DOHH2 (cell line): Measurements from ENCODE around the gene EN2.

Experiments
- EZH2phosphoT487 ChIP-seq: fragments of 200-600 bp; sonication (generic); IDR thresholded peaks from 2 replicates; pipeline ENCODE4 v1.6.1; 2017; ENCODE audit warnings: borderline replicate concordance, mild to moderate bottlenecking, antibody characterized with exemption, low read length, moderate library complexity, mixed read lengths
- TF ChIP-seq, protein P1 (sequence below): fragments of 200-600 bp; sonication (generic); IDR thresholded peaks from one replicate; pipeline ENCODE4 v1.5.1; 2014; ENCODE audit warnings: antibody characterized with exemption, mild to moderate bottlenecking, low read depth, low read length; ENCODE audit not compliant: poor library complexity, severe bottlenecking

DNA sequence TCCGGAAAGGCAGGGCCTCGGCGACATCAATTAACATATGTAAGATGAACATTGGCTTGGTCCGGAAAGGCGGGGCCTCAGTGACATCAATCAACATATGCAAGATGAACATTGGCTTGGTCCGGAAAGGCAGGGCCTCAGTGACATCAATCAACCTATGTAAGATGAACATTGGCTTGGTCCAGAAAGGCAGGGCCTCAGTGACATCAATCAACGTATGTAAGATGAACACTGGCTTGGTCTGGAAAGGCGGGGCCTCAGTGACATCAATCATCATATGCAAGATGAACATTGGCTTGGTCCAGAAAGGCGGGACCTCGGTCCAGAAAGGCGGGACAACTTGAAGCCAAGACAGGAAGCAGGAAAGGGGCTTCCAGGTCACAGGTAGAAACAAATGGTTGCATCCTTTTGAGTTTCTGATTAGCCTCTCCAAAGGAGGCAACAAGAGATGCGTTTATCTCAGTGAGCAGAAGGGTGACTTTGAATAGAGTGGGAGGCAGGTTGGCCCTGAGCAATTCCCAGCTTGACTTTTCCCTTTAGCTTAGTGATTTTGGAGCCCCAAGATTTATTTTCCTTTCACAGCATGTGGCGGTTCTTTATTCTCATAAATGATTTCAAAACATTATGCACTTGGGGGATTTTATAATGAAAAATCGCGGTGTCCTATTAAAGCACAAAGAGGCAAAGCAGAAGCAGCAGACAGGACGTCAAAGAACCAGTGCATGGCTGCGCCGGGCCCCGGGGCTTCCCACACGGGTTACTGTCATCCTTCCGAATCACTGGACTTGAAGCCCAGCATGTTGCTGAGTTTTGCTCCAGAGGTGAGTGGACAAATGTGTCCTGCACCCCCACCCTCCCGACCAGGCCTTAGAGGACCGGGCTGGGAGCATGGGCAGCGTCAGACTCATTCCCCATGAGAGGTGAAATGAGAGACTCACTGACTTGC is 43.1 kb upstream of the EN2 start:
- TF ChIP-seq, protein P1, sequence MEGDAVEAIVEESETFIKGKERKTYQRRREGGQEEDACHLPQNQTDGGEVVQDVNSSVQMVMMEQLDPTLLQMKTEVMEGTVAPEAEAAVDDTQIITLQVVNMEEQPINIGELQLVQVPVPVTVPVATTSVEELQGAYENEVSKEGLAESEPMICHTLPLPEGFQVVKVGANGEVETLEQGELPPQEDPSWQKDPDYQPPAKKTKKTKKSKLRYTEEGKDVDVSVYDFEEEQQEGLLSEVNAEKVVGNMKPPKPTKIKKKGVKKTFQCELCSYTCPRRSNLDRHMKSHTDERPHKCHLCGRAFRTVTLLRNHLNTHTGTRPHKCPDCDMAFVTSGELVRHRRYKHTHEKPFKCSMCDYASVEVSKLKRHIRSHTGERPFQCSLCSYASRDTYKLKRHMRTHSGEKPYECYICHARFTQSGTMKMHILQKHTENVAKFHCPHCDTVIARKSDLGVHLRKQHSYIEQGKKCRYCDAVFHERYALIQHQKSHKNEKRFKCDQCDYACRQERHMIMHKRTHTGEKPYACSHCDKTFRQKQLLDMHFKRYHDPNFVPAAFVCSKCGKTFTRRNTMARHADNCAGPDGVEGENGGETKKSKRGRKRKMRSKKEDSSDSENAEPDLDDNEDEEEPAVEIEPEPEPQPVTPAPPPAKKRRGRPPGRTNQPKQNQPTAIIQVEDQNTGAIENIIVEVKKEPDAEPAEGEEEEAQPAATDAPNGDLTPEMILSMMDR = no peak
- TF ChIP-seq EZH2phosphoT487 = no peak
